Effector memory CD4-positive, alpha-beta T cell (primary cell): ENCODE results near the gene MCTP2.

Experiments
- DNase-seq, 3 donors: peaks; one replicate each; pipeline ENCODE4 v3.0.0-alpha.2; 2020
- H3K27ac ChIP-seq: 2 replicates; pipeline ENCODE4 v1.7.0; 2013; ENCODE audit warnings: mild to moderate bottlenecking, low read length, moderate library complexity; ENCODE audit not compliant: insufficient read depth, poor library complexity, severe bottlenecking
- H3K27me3 ChIP-seq: replicated peaks from 2 replicates; pipeline ENCODE4 v1.7.0; 2013; ENCODE audit warnings: mild to moderate bottlenecking, low read length; ENCODE audit not compliant: insufficient read depth, control insufficient read depth, poor library complexity, severe bottlenecking
- H3K36me3 ChIP-seq: 2 replicates; pipeline ENCODE4 v1.7.0; 2013; ENCODE audit warnings: mild to moderate bottlenecking, low read length, moderate library complexity; ENCODE audit not compliant: control insufficient read depth, insufficient read depth
- H3K4me1 ChIP-seq: 2 replicates; pipeline ENCODE4 v1.7.0; 2013; ENCODE audit warnings: low read length, mild to moderate bottlenecking; ENCODE audit not compliant: control insufficient read depth, insufficient read depth, poor library complexity, severe bottlenecking
- H3K4me3 ChIP-seq: 2 replicates; pipeline ENCODE4 v1.7.0; 2013; ENCODE audit warnings: low read length, low read depth, mild to moderate bottlenecking; ENCODE audit not compliant: insufficient read depth, poor library complexity, severe bottlenecking
- H3K9me3 ChIP-seq: 2 replicates; pipeline ENCODE4 v1.7.0; 2013; ENCODE audit warnings: mild to moderate bottlenecking, low read length, moderate library complexity; ENCODE audit not compliant: control insufficient read depth

MCTP2 gene

DNA sequence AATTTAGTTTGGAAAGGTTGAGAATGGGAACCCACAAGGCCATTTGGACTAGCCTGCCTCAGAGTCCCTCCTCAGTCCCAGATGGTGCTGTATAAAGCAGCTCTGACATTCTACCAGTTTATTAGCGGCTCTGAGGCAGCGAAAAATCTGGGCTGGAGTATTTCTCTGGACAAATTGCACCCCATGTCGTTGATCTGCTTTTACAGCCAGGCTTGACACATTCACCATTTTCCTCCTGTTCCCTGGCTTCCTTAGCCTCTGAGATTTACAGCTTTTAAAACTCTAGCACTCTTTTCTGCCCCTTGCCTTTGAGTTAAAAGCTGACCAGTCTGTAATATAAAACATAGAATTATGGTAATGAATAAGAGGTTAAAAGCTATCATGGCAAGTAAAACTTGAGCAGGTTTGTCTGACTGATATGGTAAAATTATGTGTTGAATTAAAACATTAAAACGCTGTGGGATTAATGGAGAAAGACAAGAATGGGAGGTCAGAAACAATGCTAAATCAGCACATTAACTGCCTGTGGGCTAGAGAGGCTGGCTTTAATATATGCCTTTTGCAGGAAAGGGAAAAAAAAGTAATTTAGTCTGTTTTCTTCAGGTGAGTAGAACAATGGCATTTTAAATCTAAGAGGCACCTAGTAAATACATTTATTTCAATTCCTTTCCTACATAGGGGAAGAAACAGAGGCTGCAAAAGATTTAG lies 131.2 kb downstream of the MCTP2 start:
- H3K36me3 ChIP-seq, result no peaks in the 10 kb centered on the region

DNA sequence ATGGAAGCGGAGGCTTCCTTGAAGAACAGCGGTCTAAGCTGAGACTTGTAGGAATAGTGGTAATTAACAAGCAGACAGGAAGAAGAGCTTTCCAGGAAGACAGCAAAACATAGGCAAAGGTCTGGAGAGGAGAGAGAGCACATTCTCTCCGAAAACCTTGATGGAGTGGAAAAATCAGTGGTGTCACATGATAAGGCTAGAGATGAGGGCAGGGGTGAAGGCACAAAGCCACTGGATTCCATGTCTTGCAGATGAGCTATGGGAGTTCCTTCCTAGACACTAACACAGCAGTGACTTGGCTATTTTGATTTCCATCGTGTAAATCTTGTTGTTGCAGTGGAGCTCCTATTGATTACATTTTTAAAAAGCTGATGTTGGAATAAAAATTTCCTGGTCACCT lies 132.0 kb downstream of the MCTP2 start:
- no peaks in the 10 kb centered on the region for H3K36me3 ChIP-seq
- no peaks in the 10 kb centered on the region for H3K27me3 ChIP-seq
- H3K9me3 ChIP-seq, result no peaks in the 10 kb centered on the region
- H3K4me1 ChIP-seq, result no peaks in the 10 kb centered on the region
- no peak overlapping the region for H3K27ac ChIP-seq
- no peak overlapping the region for H3K4me3 ChIP-seq
- DNase-seq, result no peak

More for the DNA sequence above, 131.2 kb downstream of the MCTP2 start:
- Histone ChIP-seq H3K27ac (no peak overlapping the region), H3K9me3 (no peaks in the 10 kb centered on the region), H3K27me3 (no peaks in the 10 kb centered on the region), H3K4me3 (no peak overlapping the region), H3K4me1 (no peaks in the 10 kb centered on the region)
- no peak for DNase-seq

DNA sequence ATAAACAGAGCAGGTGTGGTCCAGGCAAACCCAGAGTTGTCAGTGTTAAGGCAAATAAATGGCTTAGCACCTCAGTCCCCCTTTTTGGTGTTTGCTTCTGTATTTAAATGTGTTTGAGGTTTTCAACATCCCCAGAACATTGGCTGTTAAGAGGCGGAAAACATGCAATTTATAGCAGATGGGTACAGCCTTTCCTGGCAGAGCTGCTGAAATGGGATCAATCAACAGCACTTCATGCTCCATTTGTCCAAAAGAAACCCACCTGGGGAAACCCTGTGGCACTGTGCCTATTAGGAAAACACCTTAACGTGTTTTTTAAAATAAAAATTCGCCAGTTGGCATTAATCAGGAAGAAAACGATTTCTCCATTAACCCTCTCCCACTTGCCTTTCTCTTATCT lies 135.4 kb downstream of the MCTP2 start:
- DNase-seq, result no peak
- Histone ChIP-seq H3K27me3 (no peaks in the 10 kb centered on the region), H3K9me3 (no peaks in the 10 kb centered on the region), H3K4me1 (no peaks in the 10 kb centered on the region), H3K4me3 (no peak overlapping the region), H3K27ac (no peak overlapping the region), H3K36me3 (no peaks in the 10 kb centered on the region)

DNA sequence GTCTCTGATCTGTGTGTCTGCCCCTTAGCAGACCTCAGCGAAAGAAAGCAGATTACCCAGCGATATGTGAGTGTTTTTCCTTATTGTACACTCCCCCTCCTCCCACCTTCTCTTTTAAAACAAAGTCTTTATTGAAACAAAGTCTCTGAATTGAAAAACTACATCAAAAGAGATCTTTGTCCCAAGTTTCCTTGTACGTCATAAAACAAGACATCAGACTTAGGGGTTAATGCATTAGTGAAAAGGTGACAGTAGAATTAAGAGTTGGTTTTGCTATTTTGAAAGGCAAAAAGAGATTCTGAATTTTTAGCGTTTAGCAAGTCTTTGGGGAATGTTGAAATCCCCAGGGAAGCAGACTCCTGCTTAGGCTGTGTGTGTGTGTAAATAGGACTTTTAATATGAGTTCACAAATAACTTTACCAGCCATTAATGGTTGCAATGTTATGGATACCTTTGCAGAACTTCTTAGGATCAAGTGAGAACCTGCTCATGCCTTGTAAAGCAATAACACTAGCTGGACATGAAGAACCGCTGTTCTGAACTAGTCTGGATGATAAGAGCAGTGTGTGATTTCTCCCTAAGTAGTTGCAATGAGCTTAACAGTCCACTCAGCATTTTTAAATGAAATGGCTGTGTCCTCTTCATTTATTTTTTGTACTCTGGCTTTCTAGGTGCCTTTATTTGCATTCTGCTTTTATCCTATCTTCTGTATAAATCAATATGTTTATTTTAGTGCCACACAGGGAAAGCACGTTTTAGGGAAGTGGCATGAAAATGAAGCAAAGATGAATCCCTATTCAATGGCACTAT lies 136.6 kb downstream of the MCTP2 start:
- no peak for DNase-seq
- H3K4me3 ChIP-seq, result no peak overlapping the region
- peaks cover 5% of the 10 kb centered on the region for H3K36me3 ChIP-seq
- H3K27me3 ChIP-seq, result no peaks in the 10 kb centered on the region
- no peaks in the 10 kb centered on the region for H3K4me1 ChIP-seq
- no peaks in the 10 kb centered on the region for H3K9me3 ChIP-seq
- no peak overlapping the region for H3K27ac ChIP-seq

DNA sequence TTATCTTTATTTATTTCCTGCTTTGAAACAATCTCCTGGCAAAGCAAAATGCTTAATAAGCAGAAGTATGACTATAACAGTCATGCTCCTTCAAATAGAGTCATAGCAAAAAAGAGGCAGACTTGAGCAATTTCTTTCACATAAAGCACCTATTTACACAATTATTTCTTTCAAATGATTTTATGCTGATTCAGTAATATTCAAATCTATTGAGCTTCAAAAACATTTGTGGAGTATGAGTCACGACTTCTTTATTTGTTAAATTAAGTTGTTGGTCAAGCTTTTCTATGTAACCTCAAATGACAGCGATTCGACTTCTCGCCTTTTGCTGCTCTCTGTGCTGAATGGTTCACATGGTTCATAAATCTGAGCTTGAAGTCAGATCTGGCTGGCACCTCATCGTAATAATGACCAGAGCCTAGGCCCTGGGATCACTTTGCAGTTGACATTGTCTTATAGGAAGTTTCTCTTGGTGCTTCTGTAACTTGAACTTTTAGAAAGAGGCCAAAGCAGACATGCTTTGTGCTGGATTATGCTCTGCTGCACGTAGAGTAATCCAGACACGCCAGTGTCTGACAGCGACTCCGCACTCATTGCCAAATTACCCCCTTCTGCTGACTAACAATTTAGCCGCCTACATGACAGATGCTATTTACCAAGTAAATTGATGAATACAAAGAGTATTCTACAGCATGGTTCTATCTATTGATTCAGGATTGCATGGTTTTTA lies 139.0 kb downstream of the MCTP2 start:
- Histone ChIP-seq H3K36me3 (peaks cover 5% of the 10 kb centered on the region), H3K27ac (no peak overlapping the region), H3K4me3 (no peak overlapping the region), H3K27me3 (no peaks in the 10 kb centered on the region), H3K9me3 (no peaks in the 10 kb centered on the region), H3K4me1 (no peaks in the 10 kb centered on the region)
- no peak for DNase-seq

DNA sequence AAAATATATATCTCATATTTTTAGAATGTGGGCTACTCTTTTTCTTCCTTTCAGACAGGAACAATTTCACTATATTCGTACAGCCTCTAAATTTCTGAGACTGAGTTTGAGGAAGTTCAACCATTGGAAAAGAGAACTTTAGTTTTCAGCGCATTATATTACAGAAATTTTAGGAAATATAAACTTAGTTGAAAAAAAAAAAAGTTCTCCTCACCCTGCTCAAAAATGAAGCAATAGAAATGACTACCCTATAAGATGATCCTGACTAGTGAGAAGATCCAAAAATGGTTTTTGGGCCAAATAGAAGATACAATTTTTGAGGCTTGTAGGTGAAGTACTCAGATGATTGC lies 139.6 kb downstream of the MCTP2 start:
- no peaks in the 10 kb centered on the region for H3K4me1 ChIP-seq
- H3K36me3 ChIP-seq, result peaks cover 5% of the 10 kb centered on the region
- DNase-seq, result no peak
- H3K4me3 ChIP-seq, result no peak overlapping the region
- no peaks in the 10 kb centered on the region for H3K27me3 ChIP-seq
- no peaks in the 10 kb centered on the region for H3K9me3 ChIP-seq
- no peak overlapping the region for H3K27ac ChIP-seq

DNA sequence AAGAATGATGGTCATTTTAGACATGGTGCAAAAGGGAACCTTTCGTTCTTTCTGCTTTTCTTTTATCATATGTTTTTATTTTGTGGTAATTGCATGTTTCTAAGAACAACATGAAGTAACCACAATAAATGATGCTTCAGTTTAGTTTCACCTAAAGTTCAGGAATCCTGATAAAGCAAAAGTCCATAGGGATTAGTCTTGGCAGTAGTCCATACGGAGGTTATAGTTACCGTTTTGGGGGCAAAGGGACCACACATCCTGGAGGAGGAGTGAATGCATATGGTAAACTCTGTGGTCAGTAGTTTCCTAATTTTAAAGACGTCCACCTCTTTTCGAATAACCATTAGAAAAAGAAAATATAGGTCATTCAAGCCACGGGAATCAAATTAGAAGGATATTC lies 141.5 kb downstream of the MCTP2 start:
- DNase-seq, result no peak
- H3K27me3 ChIP-seq, result no peaks in the 10 kb centered on the region
- peaks cover 5% of the 10 kb centered on the region for H3K36me3 ChIP-seq

DNA sequence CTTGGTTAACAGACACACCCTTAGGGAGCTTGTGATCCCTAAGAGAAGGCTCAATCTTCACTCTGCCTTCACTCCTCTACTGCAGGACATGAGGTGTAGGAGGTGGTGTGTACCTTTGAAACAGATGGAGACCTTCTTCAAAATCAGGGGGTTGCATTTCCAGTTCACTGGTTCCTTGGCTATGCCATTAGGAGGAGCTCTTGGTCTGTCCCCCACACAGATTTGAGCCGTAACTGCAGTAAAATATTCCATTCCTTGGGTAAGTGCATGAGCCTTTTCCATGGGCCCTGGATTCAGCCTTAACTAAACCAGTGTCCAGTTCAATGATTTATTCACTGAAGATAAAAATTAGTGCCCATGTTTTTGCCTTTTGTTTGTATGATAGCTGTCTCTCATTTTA lies 144.6 kb downstream of the MCTP2 start:
- H3K36me3 ChIP-seq, result peaks cover 5% of the 10 kb centered on the region
- H3K4me3 ChIP-seq, result no peak overlapping the region
- H3K9me3 ChIP-seq, result no peaks in the 10 kb centered on the region
- no peak overlapping the region for H3K27ac ChIP-seq
- no peaks in the 10 kb centered on the region for H3K27me3 ChIP-seq
- no peaks in the 10 kb centered on the region for H3K4me1 ChIP-seq
- DNase-seq, result no peak

More for the DNA sequence above, 141.5 kb downstream of the MCTP2 start:
- Histone ChIP-seq H3K4me1 (no peaks in the 10 kb centered on the region), H3K27ac (no peak overlapping the region), H3K4me3 (no peak overlapping the region), H3K9me3 (no peaks in the 10 kb centered on the region)

DNA sequence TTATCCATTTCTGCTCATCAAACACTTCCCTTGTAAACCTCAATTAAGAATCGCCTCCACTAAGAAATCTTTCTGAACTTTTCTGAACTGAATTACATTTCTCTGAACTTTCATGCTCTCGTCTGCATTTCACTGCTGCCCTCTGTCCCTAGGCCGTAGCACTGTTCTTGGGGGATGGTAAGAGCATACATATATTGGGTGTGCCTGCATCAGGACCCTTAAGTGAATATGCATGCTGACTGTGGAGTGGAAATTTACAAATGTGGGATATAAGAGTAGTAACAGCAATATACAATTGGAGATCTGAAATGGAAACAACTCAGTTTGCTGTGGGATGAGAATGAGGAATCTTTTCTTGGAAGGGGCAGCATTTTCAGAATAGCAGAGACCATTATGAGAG lies 148.6 kb downstream of the MCTP2 start:
- no peaks in the 10 kb centered on the region for H3K27me3 ChIP-seq
- no peaks in the 10 kb centered on the region for H3K9me3 ChIP-seq
- no peak overlapping the region for H3K27ac ChIP-seq
- no peak overlapping the region for H3K4me3 ChIP-seq
- no peak for DNase-seq
- H3K36me3 ChIP-seq, result no peaks in the 10 kb centered on the region
- H3K4me1 ChIP-seq, result no peaks in the 10 kb centered on the region

DNA sequence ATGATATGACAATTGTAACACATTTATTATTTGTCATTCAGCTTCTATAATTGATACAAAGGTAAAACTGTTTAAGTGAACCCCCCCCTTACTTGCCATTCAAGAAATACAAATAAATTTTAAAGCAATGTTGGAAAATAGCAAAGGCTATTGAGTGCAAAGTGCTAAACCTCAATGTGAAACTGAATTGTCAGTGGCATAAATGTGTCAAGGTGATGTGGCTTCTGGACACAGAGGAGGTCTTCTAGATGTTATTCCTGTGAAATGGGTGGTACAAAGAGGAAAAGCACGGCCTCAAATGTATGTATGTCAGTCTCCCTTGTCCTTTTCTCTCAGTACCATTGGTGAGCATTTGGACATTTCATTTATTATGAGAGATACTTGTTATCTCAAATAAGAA lies 149.4 kb downstream of the MCTP2 start:
- H3K27me3 ChIP-seq, result no peaks in the 10 kb centered on the region
- H3K4me1 ChIP-seq, result no peaks in the 10 kb centered on the region
- DNase-seq, result no peak
- H3K4me3 ChIP-seq, result no peak overlapping the region
- H3K36me3 ChIP-seq, result no peaks in the 10 kb centered on the region
- H3K27ac ChIP-seq, result no peak overlapping the region
- no peaks in the 10 kb centered on the region for H3K9me3 ChIP-seq
